NB4 (cell line): ENCODE data around the gene MRRF.

Experiments
- POLR2A ChIP-seq: IDR thresholded peaks from 2 replicates; pipeline ENCODE4 v1.6.1; 2011; ENCODE audit warnings: mild to moderate bottlenecking; ENCODE audit not compliant: insufficient read length; ENCODE audit errors: extremely low read depth
- TF ChIP-seq, protein P1 (sequence below): IDR thresholded peaks from one replicate; pipeline ENCODE4 v1.5.1; 2012; ENCODE audit warnings: low read depth, low read length

DNA sequence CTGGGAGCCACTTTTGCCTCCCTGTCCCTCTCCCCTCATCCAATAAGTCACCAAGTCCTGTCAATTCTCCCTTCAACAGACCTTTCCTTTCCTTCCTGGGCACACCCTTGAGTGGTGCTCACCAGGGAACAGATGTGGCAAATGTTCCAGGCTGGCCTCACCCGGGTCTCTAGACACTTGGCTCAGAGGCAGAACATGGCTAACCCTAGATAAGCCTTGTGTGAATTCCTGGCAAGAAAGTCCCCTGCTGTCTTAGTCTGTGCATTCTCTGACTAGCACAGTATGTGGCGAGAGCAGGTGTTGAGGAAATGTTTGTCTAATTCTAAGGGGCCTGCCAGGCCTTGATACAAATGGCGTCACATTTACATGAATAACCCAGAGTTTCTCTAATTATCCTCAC lies 64.9 kb downstream of the MRRF start:
- TF ChIP-seq, protein P1, sequence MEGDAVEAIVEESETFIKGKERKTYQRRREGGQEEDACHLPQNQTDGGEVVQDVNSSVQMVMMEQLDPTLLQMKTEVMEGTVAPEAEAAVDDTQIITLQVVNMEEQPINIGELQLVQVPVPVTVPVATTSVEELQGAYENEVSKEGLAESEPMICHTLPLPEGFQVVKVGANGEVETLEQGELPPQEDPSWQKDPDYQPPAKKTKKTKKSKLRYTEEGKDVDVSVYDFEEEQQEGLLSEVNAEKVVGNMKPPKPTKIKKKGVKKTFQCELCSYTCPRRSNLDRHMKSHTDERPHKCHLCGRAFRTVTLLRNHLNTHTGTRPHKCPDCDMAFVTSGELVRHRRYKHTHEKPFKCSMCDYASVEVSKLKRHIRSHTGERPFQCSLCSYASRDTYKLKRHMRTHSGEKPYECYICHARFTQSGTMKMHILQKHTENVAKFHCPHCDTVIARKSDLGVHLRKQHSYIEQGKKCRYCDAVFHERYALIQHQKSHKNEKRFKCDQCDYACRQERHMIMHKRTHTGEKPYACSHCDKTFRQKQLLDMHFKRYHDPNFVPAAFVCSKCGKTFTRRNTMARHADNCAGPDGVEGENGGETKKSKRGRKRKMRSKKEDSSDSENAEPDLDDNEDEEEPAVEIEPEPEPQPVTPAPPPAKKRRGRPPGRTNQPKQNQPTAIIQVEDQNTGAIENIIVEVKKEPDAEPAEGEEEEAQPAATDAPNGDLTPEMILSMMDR = no peak
- TF ChIP-seq POLR2A = no peak
